ENCODE data around the gene MYL11.

MYL11 gene

GRCh38 chr16:30370456-30371247 is 4.0 kb upstream of the MYL11 start, which contains the start of gene TBC1D10B:
TBC1D10B (minus strand) TSS chr16:30370494; CDS start chr16:30370183, 311 bp downstream.
- no peaks in the 10 kb centered on the region for H3K27me3 Mint-ChIP-seq
- no peaks in the 10 kb centered on the region for H3K9me3 Mint-ChIP-seq
- CTCF ChIA-PET, result interaction anchor here (0.7 to 1.7 kb wide), 6 partner anchors 10 to 39 kb away, joined by 3 to 12 read pairs (median 3); partner anchors contain the start of gene SEPTIN1
- peak within 1 kb of the TSS; percentile 92 for H3K27ac Mint-ChIP-seq
- H3K36me3 Mint-ChIP-seq, result peaks cover 18% of the 10 kb centered on the region
- peak within 1 kb of the TSS; percentile 87 for H3K4me3 Mint-ChIP-seq
- peak; percentile 100 for DNase-seq
- H3K4me1 Mint-ChIP-seq, result peaks cover 46% of the 10 kb centered on the region

- no peak for DNase-seq
- peak overlapping the region; percentile 80 for H3K4me3 Mint-ChIP-seq
- no peaks in the 10 kb centered on the region for H3K9me3 Mint-ChIP-seq
- peaks cover 18% of the 10 kb centered on the region for H3K36me3 Mint-ChIP-seq
- no peaks in the 10 kb centered on the region for H3K27me3 Mint-ChIP-seq
- peaks cover 45% of the 10 kb centered on the region for H3K4me1 Mint-ChIP-seq
- peak overlapping the region; percentile 92 for H3K27ac Mint-ChIP-seq
- CTCF ChIA-PET, result interaction anchor here (0.6 to 1.7 kb wide), 8 partner anchors 9 to 102 kb away, joined by 3 to 12 read pairs (median 3); partner anchors contain the start of gene SEPTIN1
These were observed 3.3 kb upstream of the MYL11 start for GRCh38 chr16:30371248-30371816.

- CTCF ChIA-PET, result interaction anchor here (0.6 to 1.7 kb wide), 4 partner anchors 10 to 101 kb away, joined by 3 to 12 read pairs (median 3); partner anchors contain the start of gene SEPTIN1
- Mint-ChIP-seq H3K27ac (peak overlapping the region; percentile 92), H3K4me1 (peaks cover 44% of the 10 kb centered on the region), H3K27me3 (no peaks in the 10 kb centered on the region), H3K36me3 (peaks cover 12% of the 10 kb centered on the region), H3K4me3 (peak overlapping the region; percentile 80), H3K9me3 (no peaks in the 10 kb centered on the region)
- DNase-seq, result no peak
These were observed 2.4 kb upstream of the MYL11 start for GRCh38 chr16:30372038-30372712.

- H3K36me3 Mint-ChIP-seq, result peaks cover 14% of the 10 kb centered on the region
- H3K4me3 Mint-ChIP-seq, result peak overlapping the region; percentile 18
- no peaks in the 10 kb centered on the region for H3K9me3 Mint-ChIP-seq
- no peaks in the 10 kb centered on the region for H3K27me3 Mint-ChIP-seq
- no peak for DNase-seq
- CTCF ChIA-PET, result interaction anchor here (1.5 kb wide), 1 partner anchor 16 kb away, joined by 3 read pairs; no protein-coding TSS in a partner anchor
- H3K4me1 Mint-ChIP-seq, result peaks cover 44% of the 10 kb centered on the region
- peak overlapping the region; percentile 72 for H3K27ac Mint-ChIP-seq
These were observed 1.9 kb upstream of the MYL11 start for GRCh38 chr16:30372725-30373124.

- DNase-seq, result no peak
These were observed 1.3 kb downstream of the MYL11 start for GRCh38 chr16:30375864-30376263.

GRCh38 chr16:30376461-30376902 is 1.9 kb downstream of the MYL11 start:
- Mint-ChIP-seq H3K36me3 (peaks cover 35% of the 10 kb centered on the region), H3K27ac (peak overlapping the region; percentile 97), H3K27me3 (no peaks in the 10 kb centered on the region), H3K9me3 (no peaks in the 10 kb centered on the region), H3K4me1 (peaks cover 59% of the 10 kb centered on the region), H3K4me3 (peak overlapping the region; percentile 83)
- CTCF ChIA-PET, result no interaction called here
- DNase-seq, result no peak

More at GRCh38 chr16:30375864-30376263, 1.3 kb downstream of the MYL11 start:
- CTCF ChIA-PET, result no interaction called here
- Mint-ChIP-seq H3K4me3 (no peak overlapping the region), H3K27me3 (no peaks in the 10 kb centered on the region), H3K27ac (peak overlapping the region; percentile 97), H3K9me3 (no peaks in the 10 kb centered on the region), H3K4me1 (peaks cover 59% of the 10 kb centered on the region), H3K36me3 (peaks cover 31% of the 10 kb centered on the region)

- no peaks in the 10 kb centered on the region for H3K27me3 Mint-ChIP-seq
These were observed 2.6 kb downstream of the MYL11 start for GRCh38 chr16:30377050-30377811.

GRCh38 chr16:30377812-30378235 is 3.2 kb downstream of the MYL11 start:
- H3K4me1 Mint-ChIP-seq, result peaks cover 61% of the 10 kb centered on the region
- no peaks in the 10 kb centered on the region for H3K9me3 Mint-ChIP-seq
- DNase-seq, result peak; percentile 92
- no peaks in the 10 kb centered on the region for H3K27me3 Mint-ChIP-seq
- H3K36me3 Mint-ChIP-seq, result peaks cover 43% of the 10 kb centered on the region
- H3K27ac Mint-ChIP-seq, result peak overlapping the region; percentile 97
- peak overlapping the region; percentile 83 for H3K4me3 Mint-ChIP-seq
- CTCF ChIA-PET, result interaction anchor here (1.5 kb wide), 1 partner anchor 32 kb away, joined by 5 read pairs; no protein-coding TSS in a partner anchor

More at GRCh38 chr16:30377050-30377811, 2.6 kb downstream of the MYL11 start:
- H3K4me1 Mint-ChIP-seq, result peaks cover 57% of the 10 kb centered on the region
- no peaks in the 10 kb centered on the region for H3K9me3 Mint-ChIP-seq
- H3K36me3 Mint-ChIP-seq, result peaks cover 38% of the 10 kb centered on the region
- peak overlapping the region; percentile 97 for H3K27ac Mint-ChIP-seq
- peak overlapping the region; percentile 83 for H3K4me3 Mint-ChIP-seq
- no peak for DNase-seq
- CTCF ChIA-PET, result no interaction called here

GRCh38 chr16:30378236-30379157 is 3.9 kb downstream of the MYL11 start:
- no peaks in the 10 kb centered on the region for H3K9me3 Mint-ChIP-seq

GRCh38 chr16:30379158-30379783 is 4.7 kb downstream of the MYL11 start:
- Mint-ChIP-seq H3K27me3 (no peaks in the 10 kb centered on the region), H3K27ac (peak overlapping the region; percentile 97), H3K36me3 (peaks cover 43% of the 10 kb centered on the region), H3K9me3 (no peaks in the 10 kb centered on the region), H3K4me3 (peak overlapping the region; percentile 83), H3K4me1 (peaks cover 72% of the 10 kb centered on the region)
- CTCF ChIA-PET, result interaction anchor here (1.2 to 1.5 kb wide), 2 partner anchors 17 to 30 kb away, joined by 3 to 5 read pairs; no protein-coding TSS in a partner anchor
- DNase-seq, result no peak

More at GRCh38 chr16:30378236-30379157, 3.9 kb downstream of the MYL11 start:
- Mint-ChIP-seq H3K4me3 (peak overlapping the region; percentile 83), H3K36me3 (peaks cover 43% of the 10 kb centered on the region), H3K4me1 (peaks cover 67% of the 10 kb centered on the region), H3K27ac (peak overlapping the region; percentile 97), H3K27me3 (no peaks in the 10 kb centered on the region)
- DNase-seq, result peak; percentile 99
- CTCF ChIA-PET, result interaction anchor here (1.5 kb wide), 1 partner anchor 31 kb away, joined by 5 read pairs; no protein-coding TSS in a partner anchor

- peak overlapping the region; percentile 83 for H3K4me3 Mint-ChIP-seq
- DNase-seq, result no peak
- H3K4me1 Mint-ChIP-seq, result peaks cover 75% of the 10 kb centered on the region
- H3K27me3 Mint-ChIP-seq, result no peaks in the 10 kb centered on the region
- peak overlapping the region; percentile 97 for H3K27ac Mint-ChIP-seq
- CTCF ChIA-PET, result interaction anchor here (1.0 to 1.2 kb wide), 3 partner anchors 9 to 29 kb away, joined by 3 read pairs; no protein-coding TSS in a partner anchor
- peaks cover 43% of the 10 kb centered on the region for H3K36me3 Mint-ChIP-seq
- no peaks in the 10 kb centered on the region for H3K9me3 Mint-ChIP-seq
These were observed 5.6 kb downstream of the MYL11 start for GRCh38 chr16:30380072-30380802.

Data from activated naive CD4-positive, alpha-beta T cell treated with anti-CD3 and anti-CD28 coated beads, Interleukin-2, amount 10 ng/mL, durations not matched to agents 7 days and 5 days (primary cell).